Non-pigmented ciliary epithelial cell (primary cell): Measurements from ENCODE around the gene SLC9A9.
A peak's percentile ranks its signal among the peaks of the same experiment; 100 is the strongest.

Experiments used
- DNase-seq: peaks from one replicate; pipeline ENCODE4 v3.0.0-alpha.2; 2010; ENCODE audit warnings: low read depth

SLC9A9 gene

DNA sequence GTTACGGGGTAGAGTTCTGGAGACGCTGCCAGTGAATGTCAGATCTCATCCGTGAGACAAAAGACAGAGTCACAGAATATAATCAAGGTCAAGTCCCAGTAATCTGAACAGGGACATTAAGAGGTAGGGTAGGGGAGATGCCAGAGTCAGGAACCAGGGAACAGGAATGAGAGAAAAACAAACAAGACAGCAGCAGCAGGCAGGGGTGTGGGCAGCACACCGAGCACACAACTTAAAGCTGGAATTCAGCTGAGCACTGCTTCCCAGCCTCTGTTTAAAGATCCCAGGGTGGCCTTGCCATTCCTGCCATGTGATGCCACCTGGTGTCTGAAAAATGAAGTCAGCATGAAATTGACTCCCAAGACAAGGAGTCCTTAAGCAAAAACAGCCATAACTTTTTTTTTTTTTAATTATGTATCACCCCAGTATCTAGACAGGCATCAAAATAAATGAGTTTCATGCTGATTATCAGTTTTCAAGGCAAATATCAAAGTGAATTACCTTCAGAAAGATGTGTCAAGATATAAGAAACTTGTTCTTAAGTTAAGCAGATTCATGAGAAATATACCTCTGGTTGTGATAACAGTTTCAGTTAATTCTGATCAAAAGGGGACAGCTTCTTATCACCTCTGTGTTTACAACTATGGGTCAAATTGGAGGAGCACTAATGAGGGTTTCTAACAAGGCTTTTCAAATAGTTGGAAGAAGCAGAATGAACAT, 203.7 kb downstream of the SLC9A9 start:
- peak; percentile 78 for DNase-seq

DNA sequence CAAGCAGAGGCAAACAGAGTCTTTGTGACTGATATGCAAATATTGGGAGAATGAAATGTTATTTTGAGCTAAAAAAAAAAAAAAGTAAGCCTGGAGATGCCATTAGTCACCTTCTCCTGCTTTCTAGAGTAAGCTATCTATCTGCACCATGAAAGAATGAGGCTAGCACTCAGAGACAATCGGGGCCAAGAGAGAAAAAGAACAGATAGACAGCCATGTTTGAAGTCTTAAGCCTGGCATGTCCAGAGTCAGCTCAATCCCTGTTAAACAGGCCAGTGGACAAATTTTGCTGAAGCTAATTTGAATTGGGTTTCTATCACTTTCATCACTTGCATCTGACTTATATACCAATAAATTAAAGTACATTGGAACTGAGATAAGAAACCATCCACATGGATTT, 204.4 kb downstream of the SLC9A9 start:
- peak; percentile 4 for DNase-seq

DNA sequence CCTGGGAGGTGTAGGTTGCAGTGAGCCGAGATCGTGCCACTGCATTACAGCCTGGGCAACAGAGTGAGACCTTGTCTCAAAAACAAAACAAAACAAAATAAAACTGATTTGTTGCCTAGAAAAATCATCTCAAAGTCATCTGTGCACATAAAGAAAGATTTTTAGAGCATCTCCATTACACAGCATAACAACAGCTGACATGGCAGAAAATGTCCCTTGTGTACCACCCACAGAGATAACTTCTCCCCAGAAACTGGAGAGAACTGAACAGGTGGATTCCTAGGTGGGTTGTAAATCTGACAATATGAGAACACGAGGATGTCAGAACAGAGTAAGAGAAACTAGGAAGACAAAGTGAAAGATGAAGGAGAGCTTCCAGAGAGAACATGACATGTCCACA, 207.5 kb downstream of the SLC9A9 start:
- no peak for DNase-seq

DNA sequence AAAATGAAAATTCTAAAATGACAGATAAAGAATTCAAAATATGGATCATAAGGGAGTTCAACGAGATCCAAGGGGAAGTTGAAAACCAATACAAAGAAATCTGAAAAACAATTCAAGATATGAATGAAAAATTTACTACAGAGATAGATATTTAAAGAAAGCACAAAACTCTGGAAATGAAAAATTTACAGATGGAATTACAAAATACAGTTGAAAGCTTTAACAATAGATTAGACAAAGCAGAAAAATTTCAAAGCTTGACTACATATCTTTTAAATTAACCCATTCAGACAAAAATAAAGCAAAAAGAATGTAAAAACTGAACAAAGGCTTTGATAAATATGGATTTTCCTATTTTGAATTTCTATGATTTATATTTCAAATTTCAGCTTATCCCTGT, 211.1 kb downstream of the SLC9A9 start:
- no peak for DNase-seq

- DNase-seq, result no peak
These were observed 213.3 kb downstream of the SLC9A9 start for GRCh38 chr3:143634991-143635390.

DNA sequence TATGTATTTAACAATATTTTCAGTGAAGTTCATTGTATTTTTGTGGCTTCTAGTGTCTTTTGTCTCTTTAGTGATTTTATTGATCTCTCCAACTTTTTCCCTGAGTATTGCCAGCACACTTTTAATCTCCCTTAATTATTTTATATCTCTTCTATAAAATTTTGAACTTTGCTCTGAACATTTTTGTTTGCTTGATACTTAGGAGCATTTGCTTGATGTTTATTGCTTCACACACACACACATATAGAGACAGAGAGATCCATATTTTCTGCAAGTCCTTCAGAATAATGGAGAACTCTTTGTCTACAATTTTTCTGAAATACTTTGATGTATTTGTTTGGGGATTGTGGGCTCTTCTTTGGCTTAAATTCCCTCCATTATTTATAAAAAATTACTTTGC, 213.8 kb downstream of the SLC9A9 start:
- DNase-seq, result no peak

DNA sequence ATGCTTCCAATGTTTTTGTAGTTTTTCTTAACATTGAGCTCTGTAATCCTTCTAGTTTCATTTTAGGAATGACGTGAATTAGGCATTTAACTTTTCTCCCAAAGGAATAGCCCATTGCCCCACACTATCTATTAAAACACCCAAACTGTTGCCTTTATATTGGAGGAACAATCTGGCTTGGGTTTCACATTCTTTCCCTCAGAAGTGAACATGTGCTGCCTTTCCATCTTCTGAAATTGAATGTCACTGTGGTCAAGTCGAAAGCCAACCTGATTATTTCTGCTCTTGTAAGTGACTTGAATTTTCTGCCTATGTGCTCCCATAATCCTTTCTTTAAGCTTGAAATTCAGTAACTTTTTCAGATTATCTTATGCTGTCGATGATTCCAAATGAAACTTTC, 214.5 kb downstream of the SLC9A9 start:
- DNase-seq, result no peak

DNA sequence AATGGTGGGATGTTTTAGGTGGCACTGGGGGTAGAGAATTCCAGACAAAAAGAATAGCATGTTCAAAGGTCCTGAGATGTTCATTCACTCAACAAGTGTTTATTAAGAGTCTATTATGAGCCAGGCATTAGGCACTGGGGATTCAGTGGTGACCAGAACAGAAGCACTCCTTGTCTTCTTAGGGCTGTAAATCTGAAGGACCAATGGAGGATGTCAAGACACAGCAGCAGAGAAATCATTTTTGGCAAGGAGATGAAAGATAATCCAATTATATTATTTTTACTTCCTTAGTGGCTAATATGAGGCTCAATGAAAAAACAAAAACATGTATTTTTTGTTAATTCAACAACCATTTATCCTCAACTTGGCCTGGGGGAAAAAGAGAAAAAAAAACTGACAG, 218.5 kb downstream of the SLC9A9 start:
- DNase-seq, result no peak

- DNase-seq, result no peak
These were observed 219.3 kb downstream of the SLC9A9 start for GRCh38 chr3:143628971-143629370.

GRCh38 chr3:143627336-143627735, 220.9 kb downstream of the SLC9A9 start:
- no peak for DNase-seq

- DNase-seq, result no peak
These were observed 229.0 kb downstream of the SLC9A9 start for GRCh38 chr3:143619231-143619630.

DNA sequence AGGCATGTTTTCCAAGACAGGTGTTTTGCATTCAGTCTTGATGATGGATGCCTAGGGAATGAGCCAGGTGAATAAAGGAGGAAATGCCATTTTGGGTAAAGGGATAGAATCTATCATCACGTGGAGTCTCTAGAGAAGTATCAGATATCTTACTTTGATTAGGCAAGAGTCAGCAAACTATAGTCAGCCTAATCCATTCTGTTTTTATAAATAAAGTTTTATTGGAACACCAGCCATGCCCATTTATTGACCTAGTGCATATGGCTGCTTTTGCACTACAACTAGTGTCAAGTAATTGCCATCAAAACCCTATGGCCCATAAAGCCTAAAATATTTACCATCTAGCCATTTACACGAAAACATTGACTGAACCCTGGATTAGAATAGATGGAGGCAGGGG, 231.2 kb downstream of the SLC9A9 start:
- no peak for DNase-seq

DNA sequence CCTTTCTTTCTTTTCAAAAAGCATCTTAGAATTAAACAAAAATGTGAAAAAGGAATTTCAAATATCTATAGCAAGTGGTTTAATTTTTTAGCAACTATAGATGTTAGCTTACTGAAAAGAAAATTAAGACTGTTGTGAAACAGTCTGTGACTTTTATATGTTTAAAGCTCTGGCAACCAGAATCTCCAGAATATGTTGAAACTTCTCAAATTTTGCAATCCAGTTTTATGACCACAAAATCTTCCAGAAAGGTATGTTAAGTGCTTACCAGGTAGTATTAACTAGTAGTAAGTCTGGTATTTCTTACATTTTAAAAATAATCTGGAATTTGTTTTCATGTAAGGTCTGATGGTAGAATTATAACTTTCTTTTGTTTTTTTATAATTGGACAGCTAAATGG, 235.0 kb downstream of the SLC9A9 start:
- no peak for DNase-seq

GRCh38 chr3:143612541-143612940, 235.7 kb downstream of the SLC9A9 start:
- no peak for DNase-seq

- peak; percentile 92 for DNase-seq
These were observed 239.3 kb downstream of the SLC9A9 start for GRCh38 chr3:143608966-143609365.

GRCh38 chr3:143605233-143605950, 242.9 kb downstream of the SLC9A9 start:
- DNase-seq, result no peak

GRCh38 chr3:143604402-143605185, 243.7 kb downstream of the SLC9A9 start:
- no peak for DNase-seq

DNA sequence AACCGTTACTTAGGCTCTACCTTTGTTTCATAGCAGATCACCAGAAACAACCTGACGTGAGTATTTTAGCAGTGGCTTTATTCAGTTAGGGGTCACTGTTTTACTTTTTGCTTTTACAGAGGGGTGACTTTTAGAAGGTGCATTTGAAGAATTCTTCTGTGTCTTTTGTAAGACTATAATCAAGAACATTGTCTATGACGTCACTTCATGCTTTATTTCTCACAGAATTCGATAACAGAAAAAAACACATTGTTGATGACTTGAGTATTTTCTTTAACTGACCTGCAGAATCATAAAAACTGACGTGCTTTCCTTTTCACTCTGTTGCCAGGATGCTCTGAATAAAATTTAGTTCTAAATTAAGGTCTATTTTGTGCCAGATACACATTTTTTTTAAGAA, 244.5 kb downstream of the SLC9A9 start:
- DNase-seq, result no peak

GRCh38 chr3:143601723-143602484, 246.4 kb downstream of the SLC9A9 start:
- peak; percentile 84 for DNase-seq

- peak; percentile 27 for DNase-seq
These were observed 247.2 kb downstream of the SLC9A9 start for GRCh38 chr3:143600756-143601718.
